GM12891 (cell line): ENCODE results near the gene HEXD.

Experiments used
- DNase-seq: peaks from one replicate; pipeline ENCODE4 v3.0.0; 2011; ENCODE audit warnings: low spot score; ENCODE audit not compliant: insufficient read length
- FAIRE-seq: peaks from 2 replicates; lab custom pipeline; 2011; peaks lifted over from hg19 to GRCh38; lab: Jason Lieb, UNC
- PAX5 ChIP-seq: IDR thresholded peaks from 2 replicates; pipeline ENCODE4 v1.6.1; 2011; ENCODE audit warnings: low read length, moderate library complexity, mild to moderate bottlenecking; ENCODE audit not compliant: insufficient read depth, severe bottlenecking
- POLR2A ChIP-seq: IDR thresholded peaks from 2 replicates; pipeline ENCODE4 v1.6.1; 2011; ENCODE audit warnings: low read depth, low read length, control low read depth
- POLR2AphosphoS5 ChIP-seq: IDR thresholded peaks from 2 replicates; pipeline ENCODE4 v1.6.1; 2011; ENCODE audit warnings: low read depth, low read length, control low read depth
- POU2F2 ChIP-seq: IDR thresholded peaks from 2 replicates; pipeline ENCODE4 v1.6.1; 2011; ENCODE audit warnings: low read depth, mild to moderate bottlenecking, control low read depth, low read length, moderate library complexity
- SPI1 ChIP-seq: IDR thresholded peaks from 2 replicates; pipeline ENCODE4 v1.6.1; 2011; ENCODE audit warnings: low read depth, low read length, control low read depth
- TAF1 ChIP-seq: IDR thresholded peaks from 2 replicates; pipeline ENCODE4 v1.6.1; 2011; ENCODE audit warnings: low read depth, low read length, control low read depth

The HEXD gene

GRCh38 chr17:82388922-82389283 is 29.2 kb upstream of the HEXD start:
- no peak for FAIRE-seq
- TF ChIP-seq TAF1, result no peak
- TF ChIP-seq PAX5, result no peak
- no peak for TF ChIP-seq POU2F2
- TF ChIP-seq SPI1, result no peak
- no peak for TF ChIP-seq POLR2AphosphoS5
- TF ChIP-seq POLR2A, result no peak
- no peak for DNase-seq

GRCh38 chr17:82389379-82389778 is 28.8 kb upstream of the HEXD start:
- DNase-seq, result no peak
- no peak for FAIRE-seq
- TF ChIP-seq TAF1, result no peak
- TF ChIP-seq SPI1, result no peak
- TF ChIP-seq POU2F2, result no peak
- TF ChIP-seq POLR2A, result no peak
- no peak for TF ChIP-seq POLR2AphosphoS5
- TF ChIP-seq PAX5, result no peak

GRCh38 chr17:82390015-82390859 is 27.9 kb upstream of the HEXD start:
- TF ChIP-seq SPI1 (no peak), TAF1 (no peak), PAX5 (no peak), POU2F2 (no peak), POLR2A (no peak), POLR2AphosphoS5 (no peak)
- FAIRE-seq (no peak), DNase-seq (no peak)

- no peak for DNase-seq
- TF ChIP-seq POLR2A, result no peak
- no peak for TF ChIP-seq PAX5
- no peak for TF ChIP-seq SPI1
- TF ChIP-seq POU2F2, result no peak
- FAIRE-seq, result no peak
Measured at GRCh38 chr17:82390860-82391435, 27.2 kb upstream of the HEXD start.

GRCh38 chr17:82391496-82392066 is 26.6 kb upstream of the HEXD start:
- DNase-seq, result no peak
- TF ChIP-seq POLR2AphosphoS5, result no peak
- no peak for FAIRE-seq

GRCh38 chr17:82392209-82392920 is 25.8 kb upstream of the HEXD start:
- TF ChIP-seq TAF1 (no peak), POLR2AphosphoS5 (no peak), PAX5 (no peak), POU2F2 (no peak), POLR2A (no peak), SPI1 (no peak)
- FAIRE-seq (no peak), DNase-seq (no peak)

- FAIRE-seq, result no peak
- DNase-seq, result no peak
- no peak for TF ChIP-seq POLR2A
- no peak for TF ChIP-seq POLR2AphosphoS5
- TF ChIP-seq POU2F2, result no peak
- no peak for TF ChIP-seq SPI1
- TF ChIP-seq TAF1, result no peak
- no peak for TF ChIP-seq PAX5
Measured at GRCh38 chr17:82392941-82393340, 25.2 kb upstream of the HEXD start.

- no peak for TF ChIP-seq TAF1
- TF ChIP-seq POU2F2, result no peak
- TF ChIP-seq POLR2A, result no peak
- no peak for TF ChIP-seq SPI1
- TF ChIP-seq PAX5, result no peak
- no peak for TF ChIP-seq POLR2AphosphoS5
- no peak for FAIRE-seq
- DNase-seq, result no peak
Measured at GRCh38 chr17:82394278-82394677, 23.9 kb upstream of the HEXD start.

GRCh38 chr17:82396601-82397435 is 21.3 kb upstream of the HEXD start:
- no peak for FAIRE-seq
- TF ChIP-seq POLR2AphosphoS5, result no peak
- TF ChIP-seq TAF1, result no peak
- no peak for TF ChIP-seq PAX5
- no peak for TF ChIP-seq POU2F2
- TF ChIP-seq POLR2A, result no peak
- TF ChIP-seq SPI1, result no peak
- DNase-seq, result no peak
